ENCODE measurements around the gene CPLANE1.
"Not testable (repeated sequence)": the region's sequence is repeated elsewhere in the genome, so short reads cannot be mapped to it uniquely, and the experiment has no call there.

CPLANE1 gene

GRCh38 chr5:37153661-37154060, 95.5 kb downstream of the CPLANE1 start:
- Histone ChIP-seq H3K27me3 (ENCODE audit: control insufficient read depth, insufficient read depth, low read length) (no peaks in the 10 kb centered on the region), H3K27ac (peak overlapping the region; percentile 8), H3K79me2 (no peaks in the 10 kb centered on the region), H3K9me3 (ENCODE audit: control insufficient read depth, low read length) (no peaks in the 10 kb centered on the region), H3K9ac (no peak overlapping the region), H3K36me3 (ENCODE audit: control insufficient read depth, insufficient read depth, low read length) (no peaks in the 10 kb centered on the region), H3K4me1 (no peaks in the 10 kb centered on the region), H3K4me3 (ENCODE audit: low read depth, low read length) (no peak overlapping the region), H2AFZ (no peak overlapping the region), H3K4me2 (ENCODE audit: low read length) (no peak overlapping the region)
- TF ChIP-seq CTCF (IDR thresholded peaks at IDR 0.05) = no peak

- Histone ChIP-seq H3K4me2 (ENCODE audit: low read length) (no peak overlapping the region), H3K36me3 (ENCODE audit: control insufficient read depth, insufficient read depth, low read length) (no peaks in the 10 kb centered on the region), H2AFZ (no peak overlapping the region), H3K27ac (no peak overlapping the region), H3K9ac (no peak overlapping the region), H3K79me2 (peaks cover 2% of the 10 kb centered on the region), H3K9me3 (ENCODE audit: control insufficient read depth, low read length) (no peaks in the 10 kb centered on the region), H3K27me3 (ENCODE audit: control insufficient read depth, insufficient read depth, low read length) (no peaks in the 10 kb centered on the region), H3K4me1 (no peaks in the 10 kb centered on the region), H3K4me3 (ENCODE audit: low read depth, low read length) (no peak overlapping the region)
- no peak for TF ChIP-seq CTCF (IDR thresholded peaks at IDR 0.05)
These were observed 102.3 kb downstream of the CPLANE1 start for GRCh38 chr5:37146896-37147295.

GRCh38 chr5:37136694-37137093, 112.5 kb downstream of the CPLANE1 start:
- H3K27ac ChIP-seq = no peak overlapping the region
- no peaks in the 10 kb centered on the region for H3K4me1 ChIP-seq
- no peak overlapping the region for H3K4me3 ChIP-seq (ENCODE audit: low read depth, low read length)
- H3K4me2 ChIP-seq (ENCODE audit: low read length) = no peak overlapping the region
- no peak overlapping the region for H3K9ac ChIP-seq
- no peaks in the 10 kb centered on the region for H3K79me2 ChIP-seq
- H3K27me3 ChIP-seq (ENCODE audit: control insufficient read depth, insufficient read depth, low read length) = no peaks in the 10 kb centered on the region
- TF ChIP-seq CTCF (IDR thresholded peaks at IDR 0.05) = no peak
- no peaks in the 10 kb centered on the region for H3K9me3 ChIP-seq (ENCODE audit: control insufficient read depth, low read length)
- no peaks in the 10 kb centered on the region for H3K36me3 ChIP-seq (ENCODE audit: control insufficient read depth, insufficient read depth, low read length)
- H2AFZ ChIP-seq = no peak overlapping the region

- H3K4me3 ChIP-seq (ENCODE audit: low read depth, low read length); H3K9ac ChIP-seq; H3K36me3 ChIP-seq (ENCODE audit: control insufficient read depth, insufficient read depth, low read length); H2AFZ ChIP-seq; H3K79me2 ChIP-seq; H3K9me3 ChIP-seq (ENCODE audit: control insufficient read depth, low read length); H3K4me1 ChIP-seq; H3K27ac ChIP-seq; H3K27me3 ChIP-seq (ENCODE audit: control insufficient read depth, insufficient read depth, low read length); H3K4me2 ChIP-seq (ENCODE audit: low read length): not testable (repeated sequence)
These were observed 113.9 kb downstream of the CPLANE1 start for GRCh38 chr5:37135312-37135711.

- H3K4me2 ChIP-seq (ENCODE audit: low read length) = no peak overlapping the region
- no peaks in the 10 kb centered on the region for H3K79me2 ChIP-seq
- H2AFZ ChIP-seq = no peak overlapping the region
- H3K27me3 ChIP-seq (ENCODE audit: control insufficient read depth, insufficient read depth, low read length) = no peaks in the 10 kb centered on the region
- no peaks in the 10 kb centered on the region for H3K9me3 ChIP-seq (ENCODE audit: control insufficient read depth, low read length)
- TF ChIP-seq CTCF (IDR thresholded peaks at IDR 0.05) = no peak
- no peak overlapping the region for H3K4me3 ChIP-seq (ENCODE audit: low read depth, low read length)
- no peak overlapping the region for H3K9ac ChIP-seq
- no peaks in the 10 kb centered on the region for H3K36me3 ChIP-seq (ENCODE audit: control insufficient read depth, insufficient read depth, low read length)
- no peaks in the 10 kb centered on the region for H3K4me1 ChIP-seq
- no peak overlapping the region for H3K27ac ChIP-seq
These were observed 115.2 kb downstream of the CPLANE1 start for GRCh38 chr5:37133939-37134338.
